Esophagus muscularis mucosa (tissue), 4 donors: ENCODE results near the gene DTD1.
A peak's percentile ranks its signal among the peaks of the same experiment; 100 is the strongest.

ENCODE experiments used
- EP300 ChIP-seq: sonication (generic); formaldehyde crosslinking; IDR thresholded peaks from one replicate; pipeline ENCODE4 v1.6.1; 2017; ENCODE audit warnings: antibody characterized with exemption
- POLR2A ChIP-seq: fragments of 450-650 bp; IDR thresholded peaks from one replicate; pipeline ENCODE4 v1.6.1; 2017; ENCODE audit warnings: antibody characterized with exemption, moderate library complexity, mild to moderate bottlenecking, low read depth
- POLR2AphosphoS5 ChIP-seq, 2 donors: sonication (generic); formaldehyde crosslinking; IDR thresholded peaks; one replicate each; pipeline ENCODE4 v1.6.1; 2017; ENCODE audit warnings: antibody characterized with exemption in 2 of 2
- TF ChIP-seq, protein P1 (sequence below), 3 experiments: fragments of 200-600 bp in 2 of 3; fragments of 450-650 bp in 1 of 3; sonication (generic) in 2 of 3; IDR thresholded peaks; one replicate each; pipeline ENCODE4 v1.5.1; 2017 to 2019; ENCODE audit warnings: antibody characterized with exemption in 3 of 3, mild to moderate bottlenecking in 2 of 3, moderate library complexity in 1 of 3

DNA sequence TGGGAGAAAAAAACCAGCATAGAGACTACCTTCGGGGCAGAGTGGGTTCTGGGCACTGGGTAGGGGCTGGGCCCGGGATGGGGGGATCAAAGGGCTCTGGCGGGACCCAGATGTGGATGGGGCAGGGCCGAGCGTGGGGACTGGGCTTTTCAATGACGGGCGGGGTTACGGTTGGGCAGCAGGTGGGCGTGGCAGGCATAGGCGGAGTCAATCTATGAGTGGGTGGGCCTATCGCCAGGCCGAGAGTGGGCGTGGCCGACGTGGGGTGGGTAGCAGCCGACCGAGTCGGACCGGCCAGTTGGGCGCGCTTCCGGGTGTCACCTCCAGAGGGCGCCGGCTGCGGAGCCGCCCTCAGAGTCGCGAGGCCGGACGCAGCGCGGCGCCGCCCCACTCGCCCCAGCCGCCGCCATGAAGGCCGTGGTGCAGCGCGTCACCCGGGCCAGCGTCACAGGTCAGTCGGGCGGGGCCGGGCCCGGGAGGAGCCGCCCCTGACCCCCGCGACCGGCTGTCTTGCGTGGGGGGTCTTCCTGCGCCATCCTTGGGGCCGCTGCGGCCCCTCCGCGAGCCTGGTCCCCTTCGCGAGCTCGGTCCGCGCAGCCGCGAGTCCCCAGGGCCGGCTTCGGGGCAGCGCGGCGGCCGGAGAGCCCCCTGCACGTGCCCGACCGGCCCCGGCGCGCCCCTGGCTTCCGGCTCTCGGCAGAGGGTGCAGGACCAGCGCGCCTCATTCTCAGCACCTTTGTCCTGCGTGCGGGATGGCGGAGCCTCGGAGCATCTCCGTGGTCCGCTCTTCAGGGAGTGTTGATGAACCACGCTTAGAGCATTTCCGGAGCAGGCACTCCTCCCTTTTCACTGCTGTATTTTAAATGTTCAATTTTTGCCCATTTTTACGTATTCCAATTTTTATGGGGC lies at the start of gene DTD1:
- TF ChIP-seq, protein P1, sequence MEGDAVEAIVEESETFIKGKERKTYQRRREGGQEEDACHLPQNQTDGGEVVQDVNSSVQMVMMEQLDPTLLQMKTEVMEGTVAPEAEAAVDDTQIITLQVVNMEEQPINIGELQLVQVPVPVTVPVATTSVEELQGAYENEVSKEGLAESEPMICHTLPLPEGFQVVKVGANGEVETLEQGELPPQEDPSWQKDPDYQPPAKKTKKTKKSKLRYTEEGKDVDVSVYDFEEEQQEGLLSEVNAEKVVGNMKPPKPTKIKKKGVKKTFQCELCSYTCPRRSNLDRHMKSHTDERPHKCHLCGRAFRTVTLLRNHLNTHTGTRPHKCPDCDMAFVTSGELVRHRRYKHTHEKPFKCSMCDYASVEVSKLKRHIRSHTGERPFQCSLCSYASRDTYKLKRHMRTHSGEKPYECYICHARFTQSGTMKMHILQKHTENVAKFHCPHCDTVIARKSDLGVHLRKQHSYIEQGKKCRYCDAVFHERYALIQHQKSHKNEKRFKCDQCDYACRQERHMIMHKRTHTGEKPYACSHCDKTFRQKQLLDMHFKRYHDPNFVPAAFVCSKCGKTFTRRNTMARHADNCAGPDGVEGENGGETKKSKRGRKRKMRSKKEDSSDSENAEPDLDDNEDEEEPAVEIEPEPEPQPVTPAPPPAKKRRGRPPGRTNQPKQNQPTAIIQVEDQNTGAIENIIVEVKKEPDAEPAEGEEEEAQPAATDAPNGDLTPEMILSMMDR (IDR thresholded peaks at IDR 0.05): peak; percentile 70 to 83 (median 74)
- no peak for TF ChIP-seq POLR2A
- peak in 1 of 2 donors; percentile 45 for TF ChIP-seq POLR2AphosphoS5 (IDR thresholded peaks at IDR 0.05)
- TF ChIP-seq EP300: no peak
